Prostate gland (tissue), 2 donors: ENCODE data around the gene SDC3. TPM values are rescaled to one million over a fixed set of nuclear protein-coding genes. Genes with fewer than 3 reads are reported as not detected.

Experiments used
- DNase-seq: peaks from one replicate; pipeline ENCODE4 v3.0.0-alpha.2; 2019; ENCODE audit warnings: low spot score
- H3K27ac ChIP-seq, 2 donors: fragments of 200-600 bp; sonication (generic); 2 replicates each; pipeline ENCODE4 v1.5.1; 2017 to 2019
- H3K27me3 ChIP-seq: fragments of 200-600 bp; sonication (generic); replicated peaks from 2 replicates; pipeline ENCODE4 v1.5.1; 2019; ENCODE audit not compliant: insufficient read depth
- H3K36me3 ChIP-seq, 2 donors: fragments of 200-600 bp; sonication (generic); 1 replicate in 1 of 2; 2 replicates in 1 of 2; pipeline versions ENCODE4 v1.5.1 to v1.8.1; 2017 to 2019
- H3K4me1 ChIP-seq: fragments of 200-600 bp; sonication (generic); replicated peaks from 2 replicates; pipeline ENCODE4 v1.5.1; 2019
- H3K4me3 ChIP-seq, 2 donors: fragments of 200-600 bp; sonication (generic); 2 replicates each; pipeline ENCODE4 v1.5.1; 2017 to 2019
- H3K9me3 ChIP-seq: fragments of 200-600 bp; sonication (generic); 2 replicates; pipeline ENCODE4 v1.5.1; 2017
- CTCF ChIP-seq, 4 experiments: fragments of 200-600 bp in 2 of 4; fragments of 450-650 bp in 2 of 4; sonication (generic) in 2 of 4; IDR thresholded peaks; 1 replicate in 3 of 4; 2 replicates in 1 of 4; pipeline ENCODE4 v1.5.1; 2016 to 2019; ENCODE audit warnings: antibody characterized with exemption in 4 of 4, mild to moderate bottlenecking in 2 of 4, moderate library complexity in 2 of 4
- POLR2A ChIP-seq: fragments of 450-650 bp; IDR thresholded peaks from one replicate; pipeline ENCODE4 v1.6.1; 2016; ENCODE audit warnings: antibody characterized with exemption, mild to moderate bottlenecking
- POLR2AphosphoS5 ChIP-seq: sonication (generic); formaldehyde crosslinking; IDR thresholded peaks from one replicate; pipeline ENCODE4 v1.6.1; 2017; ENCODE audit warnings: antibody characterized with exemption
- WGBS: methylation state at CpG from one replicate; pipeline ENCODE4 v1.1.5; 2018; 5-methylcytosine and 5-hydroxymethylcytosine counted together
- intact Hi-C: fragments of 100-400 bp; cut with DNase I; formaldehyde crosslinking; loops from one replicate; pipeline ENCODE4 v1.14.2; 2022
- total RNA-seq, 2 donors: library from RNA; depleted of rRNA; stranded (reverse); fragments of >200 nt; gene quantifications; one replicate each; pipeline ENCODE4 v1.1.0, GENCODE V29; 2016

The SDC3 gene
- total RNA-seq, 2 donors from 2014 or later, result 25.5 to 39.6 TPM

GRCh38 chr1:30837653-30838052 lies 70.9 kb downstream of the SDC3 start:
- Histone ChIP-seq H3K4me3 (no peak overlapping the region), H3K36me3 (no peaks in the 10 kb centered on the region), H3K27me3 (no peaks in the 10 kb centered on the region), H3K9me3 (no peaks in the 10 kb centered on the region), H3K4me1 (no peaks in the 10 kb centered on the region), H3K27ac (no peak overlapping the region)
- no peak for TF ChIP-seq CTCF (IDR thresholded peaks at IDR 0.05)
- no peak for TF ChIP-seq POLR2A
- no peak for TF ChIP-seq POLR2AphosphoS5
- intact Hi-C loops, result no loop called here
- WGBS, result 45% methylated on average over 1 of the region's 1 CpG
- no peak for DNase-seq

GRCh38 chr1:30834253-30834652 lies 74.3 kb downstream of the SDC3 start:
- no peaks in the 10 kb centered on the region for H3K27me3 ChIP-seq
- no peak overlapping the region for H3K4me3 ChIP-seq
- no peaks in the 10 kb centered on the region for H3K4me1 ChIP-seq
- H3K9me3 ChIP-seq, result no peaks in the 10 kb centered on the region
- H3K36me3 ChIP-seq, result no peaks in the 10 kb centered on the region
- DNase-seq, result no peak
- TF ChIP-seq CTCF (IDR thresholded peaks at IDR 0.05), result no peak
- no peak for TF ChIP-seq POLR2A
- TF ChIP-seq POLR2AphosphoS5, result no peak
- H3K27ac ChIP-seq, result no peak overlapping the region
- WGBS, result 46% methylated on average over 4 of the region's 4 CpGs
- intact Hi-C loops, result no loop called here

- Histone ChIP-seq H3K36me3 (no peaks in the 10 kb centered on the region), H3K4me1 (no peaks in the 10 kb centered on the region), H3K4me3 (no peak overlapping the region), H3K27ac (no peak overlapping the region), H3K9me3 (no peaks in the 10 kb centered on the region), H3K27me3 (no peaks in the 10 kb centered on the region)
- no peak for DNase-seq
- TF ChIP-seq CTCF (IDR thresholded peaks at IDR 0.05), result no peak
- TF ChIP-seq POLR2A, result no peak
- TF ChIP-seq POLR2AphosphoS5, result no peak
- intact Hi-C loops, result no loop called here
- 90% methylated on average over 6 of the region's 6 CpGs for WGBS
Observed at GRCh38 chr1:30830537-30830936, 78.0 kb downstream of the SDC3 start.

- intact Hi-C loops, result no loop called here
- 51% methylated on average over 2 of the region's 2 CpGs for WGBS
Observed at GRCh38 chr1:30829889-30830288, 78.7 kb downstream of the SDC3 start.

More at GRCh38 chr1:30829889-30830288, 78.7 kb downstream of the SDC3 start:
- Histone ChIP-seq H3K9me3 (no peaks in the 10 kb centered on the region), H3K4me1 (no peaks in the 10 kb centered on the region), H3K36me3 (no peaks in the 10 kb centered on the region), H3K27ac (no peak overlapping the region), H3K4me3 (no peak overlapping the region), H3K27me3 (no peaks in the 10 kb centered on the region)
- DNase-seq, result no peak
- no peak for TF ChIP-seq POLR2AphosphoS5
- no peak for TF ChIP-seq CTCF (IDR thresholded peaks at IDR 0.05)
- no peak for TF ChIP-seq POLR2A
